HG03280 (cell line): ENCODE data around the gene ANKS1A.
"Not testable (repeated sequence)": the region's sequence is repeated elsewhere in the genome, so short reads cannot be mapped to it uniquely, and the experiment has no call there.

ENCODE experiments used
- ATAC-seq: cut with Tn5 transposase; IDR thresholded peaks from one replicate; pipeline ENCODE4 v1.9.1; 2021; ENCODE audit warnings: mild to moderate bottlenecking, moderate library complexity; ENCODE audit not compliant: unreplicated experiment

ANKS1A gene

GRCh38 chr6:34877869-34878485 lies 11.1 kb upstream of the ANKS1A start:
- no peak for ATAC-seq

GRCh38 chr6:34884073-34884472 lies 5.0 kb upstream of the ANKS1A start:
- ATAC-seq: not testable (repeated sequence)

- no peak for ATAC-seq
Measured at GRCh38 chr6:34884996-34885395, 4.1 kb upstream of the ANKS1A start.

GRCh38 chr6:34885837-34886236 lies 3.2 kb upstream of the ANKS1A start:
- ATAC-seq: not testable (repeated sequence)

- peak; percentile 63 for ATAC-seq
Measured at GRCh38 chr6:34887753-34888513, 1.1 kb upstream of the ANKS1A start, which contains the start of gene TAF11. Gene TAF11, minus strand, starts transcription at chr6:34888042. Its CDS starts 85 bp downstream, at chr6:34887957.

GRCh38 chr6:34888514-34888856 lies 570 bp upstream of the ANKS1A start:
- no peak for ATAC-seq

GRCh38 chr6:34890533-34890925 lies 1.5 kb downstream of the ANKS1A start:
- no peak for ATAC-seq

- no peak for ATAC-seq
Measured at GRCh38 chr6:34891296-34891695, 2.2 kb downstream of the ANKS1A start.

GRCh38 chr6:34894693-34895092 lies 5.6 kb downstream of the ANKS1A start:
- ATAC-seq: no peak

- no peak for ATAC-seq
Measured at GRCh38 chr6:34897130-34897529, 8.1 kb downstream of the ANKS1A start.

GRCh38 chr6:34897716-34898115 lies 8.7 kb downstream of the ANKS1A start:
- ATAC-seq: no peak

GRCh38 chr6:34899748-34900147 lies 10.7 kb downstream of the ANKS1A start:
- ATAC-seq: not testable (repeated sequence)

GRCh38 chr6:34900321-34901031 lies 11.4 kb downstream of the ANKS1A start:
- no peak for ATAC-seq

- ATAC-seq: no peak
Measured at GRCh38 chr6:34901930-34902329, 12.9 kb downstream of the ANKS1A start.

GRCh38 chr6:34904990-34905613 lies 16.0 kb downstream of the ANKS1A start:
- no peak for ATAC-seq

- no peak for ATAC-seq
Measured at GRCh38 chr6:34906826-34907225, 17.8 kb downstream of the ANKS1A start.

GRCh38 chr6:34908194-34908593 lies 19.1 kb downstream of the ANKS1A start:
- ATAC-seq: no peak

GRCh38 chr6:34909320-34909883 lies 20.3 kb downstream of the ANKS1A start:
- no peak for ATAC-seq

- ATAC-seq: no peak
Measured at GRCh38 chr6:34911822-34912221, 22.8 kb downstream of the ANKS1A start.

GRCh38 chr6:34912715-34913464 lies 23.8 kb downstream of the ANKS1A start:
- ATAC-seq: peak; percentile 70
